ENCODE measurements around the gene NUF2. TPM values are rescaled to one million over a fixed set of nuclear protein-coding genes. Genes with fewer than 3 reads are reported as not detected.
"Not testable (repeated sequence)": the region's sequence is repeated elsewhere in the genome, so short reads cannot be mapped to it uniquely, and the experiment has no call there.

Gene NUF2
- total RNA-seq, 3 donors from 2014 or later = 0.29 to 1.3 TPM; not detected in 1

DNA sequence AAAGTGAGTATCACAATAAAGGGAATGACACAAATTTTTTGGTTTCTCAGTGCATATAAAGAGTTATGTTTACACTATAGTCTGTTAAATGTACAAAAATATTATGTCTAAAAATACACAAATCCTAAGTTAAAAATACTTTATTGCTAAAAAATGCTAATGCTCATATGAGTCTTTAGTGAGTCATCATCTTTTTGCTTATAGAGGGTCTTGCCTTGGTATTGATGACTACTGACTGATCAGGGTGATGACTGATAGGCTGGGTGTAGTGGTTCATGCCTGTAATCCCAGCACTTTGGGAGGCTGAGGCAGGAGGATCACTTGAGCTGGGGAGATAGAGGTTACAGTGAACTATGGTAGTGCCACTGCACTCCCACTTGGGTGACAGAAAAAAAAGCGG, 12.9 kb upstream of the NUF2 start:
- no peak for TF ChIP-seq CTCF (IDR thresholded peaks at IDR 0.05)
- no peak for TF ChIP-seq POLR2A (IDR thresholded peaks at IDR 0.05)
- no peak for TF ChIP-seq POLR2AphosphoS5 (IDR thresholded peaks at IDR 0.05)
- H3K4me3 ChIP-seq = no peak overlapping the region
- no peaks in the 10 kb centered on the region for H3K27me3 ChIP-seq
- no peaks in the 10 kb centered on the region for H3K4me1 ChIP-seq
- no peaks in the 10 kb centered on the region for H3K36me3 ChIP-seq
- H3K27ac ChIP-seq = no peak overlapping the region
- no peak for DNase-seq (ENCODE audit: low spot score in 2 of 2)
- no peaks in the 10 kb centered on the region for H3K9me3 ChIP-seq
- intact Hi-C loops (cut with DNase I; ENCODE audit: low total_unique reads) = no loop called here

DNA sequence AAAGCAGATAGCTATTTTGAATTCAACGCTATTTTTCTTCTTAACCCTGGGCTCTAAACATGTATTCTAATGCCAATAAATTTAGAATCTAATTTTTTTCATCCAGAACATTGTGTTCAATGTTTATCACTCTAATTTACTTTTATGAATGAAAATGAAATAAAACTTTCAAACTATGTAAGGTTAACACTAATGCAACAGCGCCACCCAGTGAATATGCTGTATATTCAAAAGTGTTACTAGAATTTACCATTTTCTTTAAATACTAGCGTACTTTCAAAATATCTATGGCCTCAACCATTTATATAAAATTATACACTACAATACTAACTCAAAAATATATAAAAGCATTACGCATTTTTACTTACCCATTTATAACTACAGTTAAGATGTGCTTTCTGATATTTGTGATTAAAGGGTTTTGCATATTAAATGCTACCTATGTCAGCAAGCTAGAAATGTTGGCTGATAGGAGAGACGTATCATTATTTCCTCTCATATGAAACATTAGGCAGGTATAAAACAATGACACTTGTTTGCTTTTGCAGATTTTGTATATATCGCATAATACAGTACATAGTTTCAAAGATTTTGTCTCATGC, 5.9 kb upstream of the NUF2 start:
- H3K36me3 ChIP-seq = no peaks in the 10 kb centered on the region
- H3K4me1 ChIP-seq = no peaks in the 10 kb centered on the region
- no peak overlapping the region for H3K27ac ChIP-seq
- no peaks in the 10 kb centered on the region for H3K27me3 ChIP-seq
- no peak for DNase-seq (ENCODE audit: low spot score in 2 of 2)
- no peak overlapping the region for H3K4me3 ChIP-seq
- no peaks in the 10 kb centered on the region for H3K9me3 ChIP-seq
- intact Hi-C loops (cut with DNase I; ENCODE audit: low total_unique reads) = loop anchor here (5.0 kb wide), 1 partner anchor 1336 kb away; no protein-coding TSS in a partner anchor
- TF ChIP-seq POLR2AphosphoS5 (IDR thresholded peaks at IDR 0.05) (no peak), CTCF (IDR thresholded peaks at IDR 0.05) (peak; percentile 44 to 66 (median 49))

- H3K27ac ChIP-seq = peak overlapping the region; percentile 80 to 82
- DNase-seq (ENCODE audit: low spot score in 2 of 2) = no peak
- H3K4me1 ChIP-seq = no peaks in the 10 kb centered on the region
- peak overlapping the region; percentile 59 to 70 (median 67) for H3K4me3 ChIP-seq
- TF ChIP-seq POLR2AphosphoS5 (IDR thresholded peaks at IDR 0.05) (no peak), CTCF (IDR thresholded peaks at IDR 0.05) (no peak), POLR2A (IDR thresholded peaks at IDR 0.05) (no peak)
- intact Hi-C loops (cut with DNase I; ENCODE audit: low total_unique reads) = no loop called here
- H3K36me3 ChIP-seq = no peaks in the 10 kb centered on the region
- H3K9me3 ChIP-seq = no peaks in the 10 kb centered on the region
- H3K27me3 ChIP-seq = no peaks in the 10 kb centered on the region
These were observed 863 bp upstream of the NUF2 start for GRCh38 chr1:163320891-163321290.

DNA sequence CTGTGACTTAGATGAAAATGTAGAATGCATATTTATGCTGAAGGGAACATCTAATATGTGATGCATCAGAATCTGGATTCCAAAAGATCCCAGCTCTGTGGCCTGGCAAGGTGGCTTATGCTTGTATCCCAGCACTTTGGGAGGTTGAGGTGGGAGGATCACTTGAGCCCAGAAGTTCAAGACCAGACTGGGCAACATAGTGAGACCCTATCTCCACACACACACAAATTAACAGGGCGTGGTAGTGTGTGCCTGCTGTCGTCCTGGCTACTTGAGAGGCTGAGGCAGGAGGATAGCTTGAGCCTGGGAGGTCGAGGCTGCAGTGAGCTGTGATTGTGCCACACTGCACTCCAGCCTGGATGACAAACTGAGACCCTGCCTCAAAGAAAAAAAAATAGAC, 1.6 kb downstream of the NUF2 start:
- H3K27ac ChIP-seq; H3K4me1 ChIP-seq; H3K36me3 ChIP-seq; intact Hi-C loops (cut with DNase I; ENCODE audit: low total_unique reads); DNase-seq (ENCODE audit: low spot score in 2 of 2); H3K27me3 ChIP-seq; H3K4me3 ChIP-seq; H3K9me3 ChIP-seq: not testable (repeated sequence)

DNA sequence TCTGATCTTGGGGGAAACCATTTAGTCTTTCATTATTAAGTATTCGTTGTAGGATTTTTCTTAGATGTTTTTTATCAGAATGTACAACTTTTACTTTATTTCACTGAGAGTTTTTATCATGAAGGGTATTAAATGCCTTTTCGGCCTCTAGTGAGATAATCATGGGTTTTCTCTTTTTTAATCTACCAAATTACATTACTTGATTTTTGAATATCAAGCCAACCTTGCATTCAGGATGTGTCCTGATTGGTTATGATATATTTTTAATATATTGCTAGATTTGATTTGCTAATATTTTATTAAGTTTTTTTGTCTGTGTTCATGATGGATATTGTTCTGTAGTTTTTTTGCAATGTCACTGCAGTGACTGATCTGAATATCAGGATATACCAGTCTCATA, 9.4 kb downstream of the NUF2 start:
- Histone ChIP-seq H3K4me3 (no peak overlapping the region), H3K4me1 (no peaks in the 10 kb centered on the region), H3K27me3 (no peaks in the 10 kb centered on the region), H3K36me3 (no peaks in the 10 kb centered on the region), H3K9me3 (peaks cover 0 to 12% of the 10 kb centered on the region in 2 donors), H3K27ac (no peak overlapping the region)
- intact Hi-C loops (cut with DNase I; ENCODE audit: low total_unique reads) = loop anchor here (2.0 kb wide), 1 partner anchor 48 kb away; no protein-coding TSS in a partner anchor
- DNase-seq (ENCODE audit: low spot score in 2 of 2) = no peak
- TF ChIP-seq POLR2A (IDR thresholded peaks at IDR 0.05) = no peak
- TF ChIP-seq CTCF (IDR thresholded peaks at IDR 0.05) = no peak
- no peak for TF ChIP-seq POLR2AphosphoS5 (IDR thresholded peaks at IDR 0.05)

GRCh38 chr1:163335216-163335615, 13.5 kb downstream of the NUF2 start:
- H3K4me3 ChIP-seq = no peak overlapping the region
- H3K27me3 ChIP-seq = no peaks in the 10 kb centered on the region
- H3K4me1 ChIP-seq = no peaks in the 10 kb centered on the region
- no peaks in the 10 kb centered on the region for H3K36me3 ChIP-seq
- no peak overlapping the region for H3K27ac ChIP-seq
- no peak for DNase-seq (ENCODE audit: low spot score in 2 of 2)
- peaks cover 0 to 12% of the 10 kb centered on the region in 2 donors for H3K9me3 ChIP-seq
- intact Hi-C loops (cut with DNase I; ENCODE audit: low total_unique reads) = no loop called here
- TF ChIP-seq CTCF (IDR thresholded peaks at IDR 0.05) (no peak), POLR2A (IDR thresholded peaks at IDR 0.05) (no peak), POLR2AphosphoS5 (IDR thresholded peaks at IDR 0.05) (no peak)
